Muscle of arm (tissue), 12 donors: Measurements from ENCODE around the gene DSTN. TPM values are rescaled to one million over a fixed set of nuclear protein-coding genes. Genes with fewer than 3 reads are reported as not detected.

Experiments used
- DNase-seq: peaks from one replicate; pipeline ENCODE4 v3.0.0-alpha.2; 2013
- polyA plus RNA-seq, 12 donors: library from polyadenylated mRNA; unstranded; fragments of 120-200 nt; gene quantifications; one replicate each; pipeline ENCODE4 v1.2.1, GENCODE V29; 2013; ENCODE audit not compliant: insufficient read length in 12 of 12

Gene DSTN
- polyA plus RNA-seq, 12 donors, result 231 to 323 (median 284) TPM; not detected in 1

- DNase-seq, result no peak
Observed at GRCh38 chr20:17621229-17621968, 51.5 kb downstream of the DSTN start.

GRCh38 chr20:17622086-17622850, 52.4 kb downstream of the DSTN start:
- DNase-seq, result no peak

- no peak for DNase-seq
Observed at GRCh38 chr20:17622851-17623508, 53.1 kb downstream of the DSTN start.

- no peak for DNase-seq
Observed at GRCh38 chr20:17624070-17624469, 54.2 kb downstream of the DSTN start.

- DNase-seq, result no peak
Observed at GRCh38 chr20:17624551-17625245, 54.8 kb downstream of the DSTN start.

GRCh38 chr20:17625246-17626051, 55.6 kb downstream of the DSTN start:
- DNase-seq, result no peak

GRCh38 chr20:17626217-17627007, 56.5 kb downstream of the DSTN start:
- DNase-seq, result no peak

- no peak for DNase-seq
Observed at GRCh38 chr20:17627101-17627955, 57.5 kb downstream of the DSTN start.

- DNase-seq, result no peak
Observed at GRCh38 chr20:17628101-17628841, 58.4 kb downstream of the DSTN start.

GRCh38 chr20:17629025-17629424, 59.1 kb downstream of the DSTN start:
- DNase-seq, result no peak

GRCh38 chr20:17629678-17630089, 59.8 kb downstream of the DSTN start:
- DNase-seq, result no peak

- no peak for DNase-seq
Observed at GRCh38 chr20:17630151-17630805, 60.4 kb downstream of the DSTN start.

- DNase-seq, result no peak
Observed at GRCh38 chr20:17630806-17631195, 60.9 kb downstream of the DSTN start.

GRCh38 chr20:17631576-17632319, 61.9 kb downstream of the DSTN start:
- no peak for DNase-seq

GRCh38 chr20:17633221-17633849, 63.5 kb downstream of the DSTN start:
- no peak for DNase-seq

- no peak for DNase-seq
Observed at GRCh38 chr20:17633850-17634500, 64.1 kb downstream of the DSTN start.
